Glutamatergic neuron (in vitro differentiated cells): Measurements from ENCODE around the gene OR9A4. TPM values are rescaled to one million over a fixed set of nuclear protein-coding genes. Genes with fewer than 3 reads are reported as not detected.

ENCODE experiments used
- DNase-seq: peaks from one replicate; pipeline ENCODE4 v3.0.0; 2022
- H3K27ac Mint-ChIP-seq: one replicate; pipeline ENCODE4 v1.8.0; 2020; ENCODE audit warnings: mild to moderate bottlenecking, mixed read lengths, inconsistent platforms; ENCODE audit not compliant: unreplicated experiment
- H3K27me3 Mint-ChIP-seq: one replicate; pipeline ENCODE4 v1.8.0; 2020; ENCODE audit warnings: mild to moderate bottlenecking, moderate library complexity, mixed read lengths, inconsistent platforms; ENCODE audit not compliant: unreplicated experiment
- H3K36me3 Mint-ChIP-seq: one replicate; pipeline ENCODE4 v1.8.0; 2020; ENCODE audit warnings: mild to moderate bottlenecking, mixed read lengths, inconsistent platforms; ENCODE audit not compliant: unreplicated experiment
- H3K4me1 Mint-ChIP-seq: one replicate; pipeline ENCODE4 v1.8.0; 2020; ENCODE audit warnings: mild to moderate bottlenecking, low read depth, mixed read lengths, inconsistent platforms; ENCODE audit not compliant: unreplicated experiment
- H3K4me3 Mint-ChIP-seq: one replicate; pipeline ENCODE4 v1.8.0; 2020; ENCODE audit warnings: mild to moderate bottlenecking, mixed read lengths, inconsistent platforms; ENCODE audit not compliant: unreplicated experiment
- H3K9me3 Mint-ChIP-seq: one replicate; pipeline ENCODE4 v1.8.0; 2020; ENCODE audit warnings: mild to moderate bottlenecking, moderate library complexity, mixed read lengths, inconsistent platforms; ENCODE audit not compliant: unreplicated experiment
- CTCF ChIP-seq: fragments of 200-600 bp; sonication (generic); IDR thresholded peaks from one replicate; pipeline ENCODE4 v1.5.0; 2021; ENCODE audit not compliant: partially characterized antibody, unreplicated experiment
- long read RNA-seq: library from polyadenylated mRNA; unstranded; transcript quantifications from one replicate; pipeline ENCODE4 v2.0.0, GENCODE V29; 2020; ENCODE audit not compliant: unreplicated experiment
- total RNA-seq: library from RNA; stranded (reverse); fragmentation: NEBNext Ultra II Directional; extraction: Animal tissue kit (Norgen Biotek cat#: 25700); gene quantifications from one replicate; pipeline ENCODE4 v1.2.1, GENCODE V29; 2021; ENCODE audit not compliant: unreplicated experiment

The OR9A4 gene
- not detected for total RNA-seq
- long read RNA-seq = 0 reads

- Mint-ChIP-seq H3K4me3 (no peak within 1 kb of the TSS), H3K27me3 (peaks cover 2% of the 10 kb centered on the region), H3K36me3 (peaks cover 4% of the 10 kb centered on the region), H3K4me1 (peaks cover 2% of the 10 kb centered on the region), H3K9me3 (no peaks in the 10 kb centered on the region), H3K27ac (no peak within 1 kb of the TSS)
- TF ChIP-seq CTCF = no peak
- no peak for DNase-seq
Observed at GRCh38 chr7:141916099-141916498, at the start of gene OR9A4. OR9A4 (plus strand) TSS chr7:141916399; CDS start chr7:141918876, 2,477 bp downstream.

GRCh38 chr7:141866974-141867373 is 49.2 kb upstream of the OR9A4 start:
- TF ChIP-seq CTCF = no peak
- Mint-ChIP-seq H3K27ac (no peak overlapping the region), H3K9me3 (peaks cover 1% of the 10 kb centered on the region), H3K36me3 (no peaks in the 10 kb centered on the region), H3K27me3 (no peaks in the 10 kb centered on the region), H3K4me3 (no peak overlapping the region), H3K4me1 (no peaks in the 10 kb centered on the region)
- no peak for DNase-seq

GRCh38 chr7:141872931-141873330 is 43.3 kb upstream of the OR9A4 start:
- Mint-ChIP-seq H3K9me3 (no peaks in the 10 kb centered on the region), H3K36me3 (no peaks in the 10 kb centered on the region), H3K27me3 (no peaks in the 10 kb centered on the region), H3K4me1 (no peaks in the 10 kb centered on the region), H3K4me3 (no peak overlapping the region), H3K27ac (no peak overlapping the region)
- no peak for DNase-seq
- no peak for TF ChIP-seq CTCF

- Mint-ChIP-seq H3K4me1 (no peaks in the 10 kb centered on the region), H3K27ac (no peak overlapping the region), H3K36me3 (no peaks in the 10 kb centered on the region), H3K9me3 (no peaks in the 10 kb centered on the region), H3K27me3 (no peaks in the 10 kb centered on the region), H3K4me3 (no peak overlapping the region)
- DNase-seq = no peak
- no peak for TF ChIP-seq CTCF
Observed at GRCh38 chr7:141874787-141875186, 41.4 kb upstream of the OR9A4 start.

- TF ChIP-seq CTCF = no peak
- H3K4me1 Mint-ChIP-seq = no peaks in the 10 kb centered on the region
- no peaks in the 10 kb centered on the region for H3K36me3 Mint-ChIP-seq
- no peak overlapping the region for H3K4me3 Mint-ChIP-seq
- H3K27ac Mint-ChIP-seq = no peak overlapping the region
- H3K9me3 Mint-ChIP-seq = no peaks in the 10 kb centered on the region
- H3K27me3 Mint-ChIP-seq = no peaks in the 10 kb centered on the region
- no peak for DNase-seq
Observed at GRCh38 chr7:141875453-141875852, 40.7 kb upstream of the OR9A4 start.
